Stomach (tissue), 4 donors: Measurements from ENCODE around the gene ACOT7.

Source experiments
- POLR2A ChIP-seq, 4 donors: fragments of 450-650 bp; IDR thresholded peaks; one replicate each; pipeline ENCODE4 v1.6.1; 2016; ENCODE audit warnings: antibody characterized with exemption in 4 of 4, control low read depth in 2 of 4, mild to moderate bottlenecking in 1 of 4, moderate library complexity in 1 of 4
- POLR2AphosphoS5 ChIP-seq, 3 donors: sonication (generic); formaldehyde crosslinking; IDR thresholded peaks; one replicate each; pipeline ENCODE4 v1.6.1; 2016; ENCODE audit warnings: antibody characterized with exemption in 3 of 3

- TF ChIP-seq POLR2A (IDR thresholded peaks at IDR 0.05) (no peak), POLR2AphosphoS5 (IDR thresholded peaks at IDR 0.05) (no peak)
Measured at GRCh38 chr1:6259491-6260362, 133.8 kb downstream of the ACOT7 start.
